ENCODE data around the gene CLEC4D.
A peak's percentile ranks its signal among the peaks of the same experiment; 100 is the strongest.

GRCh38 chr12:8499616-8500015 is 13.7 kb upstream of the CLEC4D start:
- TF ChIP-seq POLR2A (IDR thresholded peaks at IDR 0.05; ENCODE audit: extremely low read depth, insufficient read length) (no peak), CTCF (IDR thresholded peaks at IDR 0.05; ENCODE audit: low read depth, low read length) (peak; percentile 18)

Measured in NB4 (cell line).